GM19193 (cell line): ENCODE data around the gene OR5AN1.

ENCODE experiments used
- POLR2A ChIP-seq: IDR thresholded peaks from 4 replicates; pipeline ENCODE4 v1.6.1; 2011; ENCODE audit not compliant: insufficient read depth, insufficient read length; ENCODE audit errors: extremely low read depth

The OR5AN1 gene

GRCh38 chr11:59413646-59414045 is 55.0 kb downstream of the OR5AN1 start:
- no peak for TF ChIP-seq POLR2A

GRCh38 chr11:59415111-59415510 is 56.4 kb downstream of the OR5AN1 start:
- no peak for TF ChIP-seq POLR2A

- TF ChIP-seq POLR2A, result no peak
Measured at GRCh38 chr11:59416613-59417012, 57.9 kb downstream of the OR5AN1 start.

- no peak for TF ChIP-seq POLR2A
Measured at GRCh38 chr11:59417023-59417422, 58.3 kb downstream of the OR5AN1 start.

- TF ChIP-seq POLR2A, result no peak
Measured at GRCh38 chr11:59418156-59418555, 59.5 kb downstream of the OR5AN1 start.
